AG09309 (cell line): ENCODE measurements around the gene PGAM1.
A peak's percentile ranks its signal among the peaks of the same experiment; 100 is the strongest.

Experiments used
- DNase-seq: peaks from one replicate; pipeline ENCODE4 v3.0.0-alpha.2; 2010; ENCODE audit warnings: low read depth
- H3K4me3 ChIP-seq: 2 replicates; pipeline ENCODE4 v1.5.1; 2011; ENCODE audit warnings: mild to moderate bottlenecking, low read depth, low read length, moderate library complexity; ENCODE audit not compliant: control insufficient read depth
- TF ChIP-seq, protein P1 (sequence below): IDR thresholded peaks from 2 replicates; pipeline ENCODE4 v1.5.1; 2011; ENCODE audit warnings: mild to moderate bottlenecking, low read depth, low read length, inconsistent platforms; ENCODE audit not compliant: insufficient read depth, control insufficient read depth; ENCODE audit errors: missing control alignments

Gene PGAM1

DNA sequence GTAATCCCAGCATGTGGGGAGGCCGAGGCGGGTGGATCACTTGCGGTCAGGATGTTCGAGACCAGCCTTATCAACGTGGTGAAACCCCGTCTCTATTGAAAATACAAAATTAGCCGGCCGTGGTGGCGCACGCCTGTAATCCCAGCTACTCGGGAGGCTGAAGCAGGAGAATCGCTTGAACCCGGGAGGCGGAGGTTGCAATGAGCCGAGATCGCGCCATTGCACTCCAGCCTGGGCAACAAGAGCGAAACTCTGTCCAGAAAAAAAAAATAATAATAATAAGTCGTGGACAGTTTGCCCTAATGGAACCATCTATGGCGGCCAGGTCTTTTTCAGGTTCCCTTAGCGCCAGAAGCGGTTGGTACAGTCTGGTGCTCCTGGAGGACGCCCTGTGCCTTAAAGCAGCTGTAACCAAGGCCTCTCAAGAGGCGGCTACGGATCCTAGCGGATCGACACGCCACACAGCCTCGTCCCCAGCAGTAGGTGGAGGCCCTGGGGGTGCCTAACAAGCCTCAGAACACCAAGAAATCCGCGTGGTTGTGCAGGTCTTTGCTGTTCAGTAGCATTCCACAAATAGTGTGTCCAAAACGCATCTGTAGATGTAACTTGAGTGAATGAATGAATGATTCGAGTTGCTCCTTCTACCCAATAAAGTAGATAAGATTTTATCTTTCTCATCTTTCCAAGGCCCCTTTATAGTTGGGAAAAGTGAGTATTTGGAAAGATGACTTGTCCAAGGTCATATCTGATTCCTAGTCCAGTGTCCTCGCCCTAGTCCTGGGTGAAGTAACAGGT, 982 bp downstream of the PGAM1 start:
- H3K4me3 ChIP-seq = peak overlapping the region; percentile 65
- DNase-seq = no peak
- TF ChIP-seq, protein P1, sequence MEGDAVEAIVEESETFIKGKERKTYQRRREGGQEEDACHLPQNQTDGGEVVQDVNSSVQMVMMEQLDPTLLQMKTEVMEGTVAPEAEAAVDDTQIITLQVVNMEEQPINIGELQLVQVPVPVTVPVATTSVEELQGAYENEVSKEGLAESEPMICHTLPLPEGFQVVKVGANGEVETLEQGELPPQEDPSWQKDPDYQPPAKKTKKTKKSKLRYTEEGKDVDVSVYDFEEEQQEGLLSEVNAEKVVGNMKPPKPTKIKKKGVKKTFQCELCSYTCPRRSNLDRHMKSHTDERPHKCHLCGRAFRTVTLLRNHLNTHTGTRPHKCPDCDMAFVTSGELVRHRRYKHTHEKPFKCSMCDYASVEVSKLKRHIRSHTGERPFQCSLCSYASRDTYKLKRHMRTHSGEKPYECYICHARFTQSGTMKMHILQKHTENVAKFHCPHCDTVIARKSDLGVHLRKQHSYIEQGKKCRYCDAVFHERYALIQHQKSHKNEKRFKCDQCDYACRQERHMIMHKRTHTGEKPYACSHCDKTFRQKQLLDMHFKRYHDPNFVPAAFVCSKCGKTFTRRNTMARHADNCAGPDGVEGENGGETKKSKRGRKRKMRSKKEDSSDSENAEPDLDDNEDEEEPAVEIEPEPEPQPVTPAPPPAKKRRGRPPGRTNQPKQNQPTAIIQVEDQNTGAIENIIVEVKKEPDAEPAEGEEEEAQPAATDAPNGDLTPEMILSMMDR = no peak

DNA sequence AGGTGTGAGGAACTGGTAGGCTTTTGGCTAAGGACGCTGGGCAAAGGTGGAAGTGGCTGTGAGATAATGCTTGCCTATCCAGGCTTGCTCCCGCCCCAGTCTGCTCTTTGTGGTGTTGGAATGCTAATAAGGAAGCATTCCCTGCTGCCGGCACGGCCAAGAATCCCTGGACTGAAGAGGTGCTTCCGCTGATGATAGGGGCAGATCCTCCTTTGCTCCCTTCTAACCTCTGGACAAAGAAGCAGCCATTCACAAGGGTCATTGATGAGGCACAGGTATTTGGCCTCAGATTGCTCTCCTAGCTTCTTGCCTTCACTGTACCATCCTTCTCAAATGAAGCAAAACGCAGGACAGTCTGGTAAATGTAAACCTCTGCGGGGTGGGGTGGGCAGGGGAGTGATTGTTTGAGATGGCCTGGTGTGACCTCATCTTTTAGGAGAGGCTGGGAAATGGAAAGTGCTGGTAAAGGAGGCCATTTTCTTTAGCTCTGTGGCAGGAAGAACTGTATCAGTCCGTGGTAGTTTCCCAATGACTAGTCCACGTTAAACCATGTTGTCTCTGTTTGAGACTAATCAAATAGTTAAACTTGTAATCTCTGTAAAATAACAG, 1.7 kb downstream of the PGAM1 start:
- no peak for DNase-seq
- H3K4me3 ChIP-seq = peak overlapping the region; percentile 65
- TF ChIP-seq, protein P1 = no peak

DNA sequence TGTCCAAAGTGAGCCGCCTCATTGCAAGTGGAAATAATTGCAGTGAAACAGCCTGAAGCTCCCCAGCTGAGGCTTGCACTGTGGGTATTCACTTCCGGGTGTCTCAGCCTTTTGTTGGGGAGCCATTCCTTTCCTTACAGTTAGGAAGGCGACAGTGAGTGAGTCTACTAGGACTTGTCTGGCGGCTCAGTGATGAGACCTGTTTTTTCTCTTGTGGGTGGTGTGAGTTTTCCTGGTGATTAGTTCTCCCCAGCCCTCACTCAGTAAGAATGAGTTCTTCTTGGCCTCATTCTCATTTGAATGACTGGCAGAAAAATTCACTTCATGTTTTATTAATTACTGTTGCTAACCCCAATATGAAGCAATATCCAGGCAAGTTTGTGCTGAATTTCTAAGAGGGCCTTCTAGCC, 2.6 kb downstream of the PGAM1 start:
- peak overlapping the region; percentile 17 for H3K4me3 ChIP-seq
- no peak for DNase-seq
- TF ChIP-seq, protein P1 = no peak

DNA sequence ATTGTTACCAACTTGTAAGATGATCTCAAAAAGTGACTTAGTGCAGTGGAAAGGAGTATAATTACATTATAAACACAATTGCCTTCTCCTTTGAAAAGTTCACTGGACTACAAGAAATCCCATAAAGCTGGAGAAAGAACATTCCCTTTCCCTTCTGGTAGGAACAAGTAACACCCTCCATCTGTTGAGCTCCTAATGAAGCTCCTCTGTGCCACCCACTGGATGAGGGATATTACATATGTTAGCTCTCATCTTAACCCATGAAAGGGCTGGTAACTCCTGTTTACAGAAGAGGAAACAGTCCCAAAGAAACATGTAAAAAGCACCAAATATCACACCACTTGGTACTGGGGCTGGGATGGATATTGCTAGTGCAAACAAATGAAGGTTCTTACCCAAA, 8.1 kb downstream of the PGAM1 start:
- TF ChIP-seq, protein P1 = no peak
- no peak overlapping the region for H3K4me3 ChIP-seq
- no peak for DNase-seq

DNA sequence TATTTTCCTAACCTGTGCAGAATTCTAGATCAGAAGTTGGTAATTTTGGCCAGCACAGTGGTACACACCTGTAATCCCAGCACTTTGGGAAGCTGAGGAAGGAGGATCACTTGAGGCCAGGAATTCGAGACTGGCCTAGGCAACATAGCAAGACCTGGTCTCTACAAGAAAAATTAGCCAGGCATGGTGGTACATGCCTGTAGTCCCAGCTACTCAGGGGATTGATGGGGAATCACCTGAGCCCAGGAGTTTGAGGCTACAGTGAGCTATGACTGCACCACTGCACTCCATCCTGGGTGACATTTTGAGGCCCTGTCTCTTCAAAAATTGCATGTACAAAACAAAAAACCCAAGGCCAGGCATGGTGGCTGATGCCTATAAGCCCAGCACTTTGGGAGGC, 8.6 kb downstream of the PGAM1 start:
- no peak overlapping the region for H3K4me3 ChIP-seq
- TF ChIP-seq, protein P1 = no peak
- no peak for DNase-seq

DNA sequence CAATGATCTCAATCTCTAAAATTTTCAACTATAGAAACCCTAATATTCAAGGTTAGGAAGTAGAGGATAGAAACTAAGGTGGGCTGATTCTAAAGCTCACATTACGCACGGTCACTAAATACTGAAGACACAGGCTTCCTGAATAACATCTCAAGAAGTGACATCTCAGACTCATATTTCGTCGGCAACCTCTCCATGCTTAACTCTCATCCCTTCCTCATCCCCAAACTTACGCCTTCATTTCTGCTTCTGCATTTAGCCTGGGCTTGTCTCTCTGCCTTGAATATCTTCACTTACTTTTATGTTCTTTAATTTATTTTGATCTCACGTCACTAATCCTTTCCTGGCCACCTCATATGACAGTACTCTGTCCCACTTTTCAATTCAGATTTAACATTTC, 9.2 kb downstream of the PGAM1 start:
- H3K4me3 ChIP-seq = no peak overlapping the region
- no peak for DNase-seq
- TF ChIP-seq, protein P1 = no peak
